Fibroblast of lung (primary cell): ENCODE results near the gene GSDMA. TPM values are rescaled to one million over a fixed set of nuclear protein-coding genes. Genes with fewer than 3 reads are reported as not detected.
A peak's percentile ranks its signal among the peaks of the same experiment; 100 is the strongest.

Experiments
- DNase-seq, 2 donors: peaks; one replicate each; pipeline versions ENCODE4 v3.0.0 to v3.0.0-alpha.2; 2010; ENCODE audit warnings: low read depth in 2 of 2
- H2AFZ ChIP-seq: 2 replicates; pipeline ENCODE4 v1.5.1; 2012; ENCODE audit warnings: low read length, control low read depth, inconsistent platforms
- H3K27ac ChIP-seq: 2 replicates; pipeline ENCODE4 v1.5.1; 2011; ENCODE audit warnings: low read length, control low read depth; ENCODE audit not compliant: insufficient read depth
- H3K27me3 ChIP-seq: 2 replicates; pipeline ENCODE4 v1.5.1; 2011; ENCODE audit warnings: mild to moderate bottlenecking, low read length; ENCODE audit not compliant: control insufficient read depth, insufficient read depth
- H3K36me3 ChIP-seq: 2 replicates; pipeline ENCODE4 v1.5.1; 2011; ENCODE audit warnings: low read length; ENCODE audit not compliant: control insufficient read depth, insufficient read depth
- H3K4me1 ChIP-seq: 2 replicates; pipeline ENCODE4 v1.5.1; 2011; ENCODE audit warnings: low read length; ENCODE audit not compliant: control insufficient read depth, insufficient read depth; ENCODE audit errors: extremely low read depth
- H3K4me2 ChIP-seq: 2 replicates; pipeline ENCODE4 v1.5.1; 2011; ENCODE audit warnings: low read length, control low read depth; ENCODE audit not compliant: insufficient read depth; ENCODE audit errors: extremely low read depth
- H3K4me3 ChIP-seq, 4 experiments: fragments of 200-600 bp in 1 of 4; sonication (generic) in 1 of 4; replicated peaks in 1 of 4; 2 replicates each; pipeline ENCODE4 v1.5.1; 2011 to 2016; ENCODE audit warnings: low read length in 4 of 4, low read depth in 3 of 4, mild to moderate bottlenecking in 3 of 4, control low read depth in 2 of 4, inconsistent platforms in 1 of 4, mixed read lengths in 1 of 4; ENCODE audit not compliant: insufficient read depth in 1 of 4; ENCODE audit errors: control extremely low read depth in 1 of 4
- H3K79me2 ChIP-seq: 2 replicates; pipeline ENCODE4 v1.5.1; 2012; ENCODE audit warnings: mild to moderate bottlenecking, low read length, inconsistent platforms; ENCODE audit not compliant: control insufficient read depth, insufficient read depth
- H3K9ac ChIP-seq: 2 replicates; pipeline ENCODE4 v1.5.1; 2011; ENCODE audit warnings: mild to moderate bottlenecking, low read length, control low read depth; ENCODE audit not compliant: insufficient read depth
- H3K9me3 ChIP-seq: 2 replicates; pipeline ENCODE4 v1.5.1; 2012; ENCODE audit warnings: low read depth, low read length; ENCODE audit not compliant: control insufficient read depth, insufficient read depth
- H4K20me1 ChIP-seq: 2 replicates; pipeline ENCODE4 v1.5.1; 2011; ENCODE audit warnings: low read length; ENCODE audit not compliant: control insufficient read depth, insufficient read depth; ENCODE audit errors: extremely low read depth
- CTCF ChIP-seq, 2 donors: IDR thresholded peaks in 1 of 2; conservative IDR thresholded peaks in 1 of 2; 1 replicate in 1 of 2; 2 replicates in 1 of 2; pipeline ENCODE4 v1.5.1; 2011 to 2012; ENCODE audit warnings: low read length in 2 of 2, control low read depth in 1 of 2, inconsistent platforms in 1 of 2, low read depth in 1 of 2, mild to moderate bottlenecking in 1 of 2
- EZH2 ChIP-seq: IDR thresholded peaks from 2 replicates; pipeline ENCODE4 v1.5.1; 2012; ENCODE audit warnings: low read length, control low read depth, mild to moderate bottlenecking; ENCODE audit errors: missing control alignments
- polyA plus RNA-seq, 2 donors: library from polyadenylated mRNA; depleted of rRNA in 1 of 2; stranded (reverse) in 1 of 2; unstranded in 1 of 2; fragments of >200 nt; gene quantifications; 2 replicates each; pipeline ENCODE4 v1.2.1, GENCODE V29; 2011 to 2012; ENCODE audit warnings: missing spikeins in 1 of 2
- total RNA-seq: library from RNA; depleted of rRNA; stranded (reverse); fragments of >200 nt; gene quantifications from 2 replicates; pipeline ENCODE4 v1.2.1, GENCODE V29; 2014

The GSDMA gene
- total and polyA plus RNA-seq, 2 donors (not counting 1 experiment from before 2014, with no cell fraction given) = not detected

GRCh38 chr17:39929646-39930407 lies 33.0 kb upstream of the GSDMA start:
- H4K20me1 ChIP-seq = no peaks in the 10 kb centered on the region
- peak overlapping the region in 1 of 4 experiments; percentile 13 for H3K4me3 ChIP-seq
- H3K4me2 ChIP-seq = peak overlapping the region; percentile 72
- H3K79me2 ChIP-seq = peaks cover 21% of the 10 kb centered on the region
- no peaks in the 10 kb centered on the region for H3K27me3 ChIP-seq
- no peak overlapping the region for H3K9ac ChIP-seq
- DNase-seq = peak; percentile 60 to 90
- H3K36me3 ChIP-seq = no peaks in the 10 kb centered on the region
- no peak for TF ChIP-seq EZH2
- no peak for TF ChIP-seq CTCF (conservative IDR thresholded peaks at IDR 0.05 in 1 of 2, IDR thresholded peaks at IDR 0.05 in 1 of 2; ENCODE audit: low read depth in 1 of 2, low read length in 2 of 2)
- H3K4me1 ChIP-seq = peaks cover 28% of the 10 kb centered on the region
- no peak overlapping the region for H2AFZ ChIP-seq
- H3K27ac ChIP-seq = peak overlapping the region; percentile 89
- H3K9me3 ChIP-seq = no peaks in the 10 kb centered on the region

GRCh38 chr17:39933912-39934311 lies 28.9 kb upstream of the GSDMA start:
- Histone ChIP-seq H3K9ac (no peak overlapping the region), H3K36me3 (no peaks in the 10 kb centered on the region), H3K27me3 (no peaks in the 10 kb centered on the region), H4K20me1 (no peaks in the 10 kb centered on the region), H3K27ac (no peak overlapping the region), H3K9me3 (no peaks in the 10 kb centered on the region), H3K4me1 (peaks cover 9% of the 10 kb centered on the region), H3K79me2 (no peaks in the 10 kb centered on the region), H2AFZ (no peak overlapping the region), H3K4me2 (no peak overlapping the region), H3K4me3 (no peak overlapping the region)
- DNase-seq = no peak
- TF ChIP-seq EZH2 = no peak
- no peak for TF ChIP-seq CTCF (conservative IDR thresholded peaks at IDR 0.05 in 1 of 2, IDR thresholded peaks at IDR 0.05 in 1 of 2; ENCODE audit: low read depth in 1 of 2, low read length in 2 of 2)

GRCh38 chr17:39934324-39934723 lies 28.5 kb upstream of the GSDMA start:
- DNase-seq = no peak
- Histone ChIP-seq H3K27ac (no peak overlapping the region), H3K4me1 (peaks cover 10% of the 10 kb centered on the region), H3K4me3 (no peak overlapping the region), H3K4me2 (no peak overlapping the region), H3K36me3 (no peaks in the 10 kb centered on the region), H2AFZ (no peak overlapping the region), H3K9me3 (no peaks in the 10 kb centered on the region), H4K20me1 (no peaks in the 10 kb centered on the region), H3K9ac (no peak overlapping the region), H3K27me3 (no peaks in the 10 kb centered on the region), H3K79me2 (no peaks in the 10 kb centered on the region)
- TF ChIP-seq EZH2 (no peak), CTCF (conservative IDR thresholded peaks at IDR 0.05 in 1 of 2, IDR thresholded peaks at IDR 0.05 in 1 of 2; ENCODE audit: low read depth in 1 of 2, low read length in 2 of 2) (no peak)
